Adipocyte (in vitro differentiated cells): ENCODE measurements around the gene TTC33.
"Not testable (repeated sequence)": the region's sequence is repeated elsewhere in the genome, so short reads cannot be mapped to it uniquely, and the experiment has no call there.

ENCODE experiments used
- DNase-seq: peaks from one replicate; pipeline ENCODE4 v3.0.0-alpha.2; 2015; ENCODE audit warnings: low read depth
- H3K27me3 ChIP-seq: replicated peaks from 2 replicates; pipeline ENCODE4 v1.7.0; 2013; ENCODE audit warnings: mild to moderate bottlenecking, low read length, moderate library complexity; ENCODE audit not compliant: control insufficient read depth, insufficient read depth
- H3K36me3 ChIP-seq: 2 replicates; pipeline ENCODE4 v1.7.0; 2013; ENCODE audit warnings: low read length, mild to moderate bottlenecking, moderate library complexity; ENCODE audit not compliant: control insufficient read depth, insufficient read depth, severe bottlenecking
- H3K4me1 ChIP-seq: 2 replicates; pipeline ENCODE4 v1.7.0; 2013; ENCODE audit warnings: mild to moderate bottlenecking, low read length, moderate library complexity; ENCODE audit not compliant: control insufficient read depth, insufficient read depth
- H3K4me3 ChIP-seq: 2 replicates; pipeline ENCODE4 v1.7.0; 2013; ENCODE audit warnings: mild to moderate bottlenecking, low read length, moderate library complexity
- H3K9ac ChIP-seq: 2 replicates; pipeline ENCODE4 v1.7.0; 2013; ENCODE audit warnings: mild to moderate bottlenecking, low read length, moderate library complexity
- H3K9me3 ChIP-seq: 2 replicates; pipeline ENCODE4 v1.7.0; 2013; ENCODE audit warnings: mild to moderate bottlenecking, low read length, moderate library complexity; ENCODE audit not compliant: control insufficient read depth

TTC33 gene

DNA sequence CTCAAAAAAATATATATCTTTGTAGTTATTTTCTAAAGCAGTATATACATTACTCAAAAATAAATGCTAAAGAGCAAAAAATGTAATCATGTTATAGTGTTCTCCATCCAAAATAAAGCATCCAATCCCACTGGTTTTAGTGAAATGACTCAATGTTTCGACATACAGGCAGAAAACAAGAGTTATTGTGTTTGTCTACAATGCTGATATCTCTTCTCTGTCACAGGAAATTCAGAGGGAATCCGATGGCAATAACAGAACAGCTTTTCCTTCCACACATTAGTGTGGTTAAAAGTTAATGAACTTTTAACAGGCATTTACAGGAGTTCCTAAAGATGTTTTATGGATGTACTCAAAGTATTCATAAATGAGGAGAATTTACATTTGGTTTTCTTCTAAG is 12.0 kb downstream of the TTC33 start:
- Histone ChIP-seq H3K27me3 (no peaks in the 10 kb centered on the region), H3K4me3 (no peak overlapping the region), H3K9me3 (no peaks in the 10 kb centered on the region), H3K9ac (no peak overlapping the region), H3K4me1 (no peaks in the 10 kb centered on the region), H3K36me3 (peaks cover 7% of the 10 kb centered on the region)
- DNase-seq = peak; percentile 35

DNA sequence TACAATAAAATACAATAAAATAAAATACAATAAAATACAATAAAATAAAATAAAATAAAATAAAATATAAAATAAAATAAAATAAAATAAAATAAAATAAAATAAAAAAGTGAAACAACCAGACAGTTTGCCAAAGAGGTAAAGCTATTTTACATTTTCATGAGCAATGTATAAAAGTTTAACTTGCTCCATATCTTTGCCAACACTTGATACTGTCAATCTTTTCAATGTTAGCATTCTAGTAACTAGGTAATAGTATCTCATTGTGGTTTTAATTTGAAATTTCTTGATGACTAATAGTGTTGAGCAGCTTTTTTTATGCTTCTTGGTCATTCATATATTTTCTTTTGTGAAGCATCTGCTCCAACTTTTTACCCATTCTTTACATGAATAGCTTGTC is 17.3 kb downstream of the TTC33 start:
- Histone ChIP-seq H3K36me3 (peaks cover 7% of the 10 kb centered on the region), H3K27me3 (no peaks in the 10 kb centered on the region), H3K4me3 (no peak overlapping the region)

DNA sequence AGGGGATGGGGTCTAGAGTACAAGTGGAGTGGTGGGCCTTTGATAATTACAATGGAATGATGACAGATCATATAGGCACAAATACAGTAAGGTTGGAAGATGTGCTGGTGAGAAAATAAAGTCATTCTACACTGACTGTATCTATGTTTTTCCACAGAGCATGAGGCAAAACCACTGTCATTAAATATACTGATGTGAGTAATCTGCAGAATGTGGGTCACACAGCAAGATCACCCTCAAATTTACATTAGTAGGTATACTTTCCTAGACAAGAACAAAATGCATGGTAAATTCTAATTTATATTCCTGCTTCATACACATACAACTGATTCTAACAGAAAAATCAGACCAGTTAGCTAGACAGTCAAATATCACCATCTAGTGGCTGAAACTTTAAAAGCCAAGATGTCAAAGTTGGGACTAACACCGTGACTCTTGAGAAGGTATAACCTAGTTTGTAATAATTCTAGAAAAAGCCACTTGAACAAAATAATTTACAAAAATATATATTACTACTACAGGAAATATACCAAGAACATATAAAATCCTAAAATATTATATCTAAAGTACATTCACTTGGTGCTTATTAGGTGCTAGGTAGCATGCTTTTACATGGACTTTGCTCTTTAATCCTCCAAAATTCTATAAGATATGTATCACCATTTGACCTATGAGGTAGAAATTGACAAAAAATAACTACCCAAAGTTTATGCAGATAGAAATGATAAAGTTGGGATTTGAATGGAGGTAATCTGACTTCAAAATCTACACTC is 19.5 kb downstream of the TTC33 start:
- DNase-seq = peak; percentile 83
- Histone ChIP-seq H3K4me1 (peaks cover 25% of the 10 kb centered on the region), H3K27me3 (no peaks in the 10 kb centered on the region), H3K9ac (no peak overlapping the region), H3K36me3 (peaks cover 7% of the 10 kb centered on the region), H3K4me3 (no peak overlapping the region), H3K9me3 (no peaks in the 10 kb centered on the region)

More for the DNA sequence above, 17.3 kb downstream of the TTC33 start:
- no peak for DNase-seq
- no peak overlapping the region for H3K9ac ChIP-seq
- H3K9me3 ChIP-seq = no peaks in the 10 kb centered on the region
- peaks cover 23% of the 10 kb centered on the region for H3K4me1 ChIP-seq

DNA sequence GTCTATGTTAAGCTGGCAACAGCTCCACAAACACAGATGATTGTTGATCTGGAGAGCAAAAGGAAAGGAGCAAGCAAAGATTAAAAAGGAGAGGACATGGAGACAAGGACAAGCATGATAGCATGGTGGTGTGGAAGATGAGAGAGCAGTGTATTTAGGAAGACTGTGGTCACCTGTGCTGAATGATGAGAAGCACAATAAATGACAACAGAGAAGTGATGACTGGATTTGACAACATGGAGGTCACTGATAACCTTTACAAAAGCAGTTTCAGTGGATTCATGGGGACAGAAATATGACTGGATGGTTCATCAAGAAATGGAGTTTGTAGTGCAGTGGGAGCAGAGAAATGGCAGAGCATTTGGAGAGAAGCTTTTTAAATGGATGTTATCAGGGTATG is 20.2 kb downstream of the TTC33 start:
- H3K9ac ChIP-seq = no peak overlapping the region
- no peak overlapping the region for H3K4me3 ChIP-seq
- H3K27me3 ChIP-seq = no peaks in the 10 kb centered on the region
- H3K4me1 ChIP-seq = peaks cover 25% of the 10 kb centered on the region
- H3K9me3 ChIP-seq = no peaks in the 10 kb centered on the region
- peaks cover 7% of the 10 kb centered on the region for H3K36me3 ChIP-seq
- DNase-seq = no peak

DNA sequence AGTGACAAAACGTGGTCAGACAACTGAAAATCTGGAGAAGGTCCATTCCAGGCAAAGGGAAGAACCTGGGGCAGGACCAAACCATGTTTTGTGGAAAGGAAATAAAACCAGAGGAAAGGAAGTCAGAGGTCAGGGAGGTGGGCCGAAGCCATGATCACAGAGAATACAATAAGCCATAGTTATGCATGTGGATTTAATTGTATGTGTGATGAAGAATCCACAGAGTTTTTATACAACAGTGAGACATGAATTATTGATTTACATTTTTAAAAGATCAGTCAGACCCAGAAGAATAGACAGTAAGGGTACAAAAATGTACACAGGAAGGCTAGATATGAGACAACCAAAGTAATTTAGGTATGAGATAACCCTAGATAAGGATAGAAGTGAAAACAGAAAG is 20.8 kb downstream of the TTC33 start:
- no peaks in the 10 kb centered on the region for H3K27me3 ChIP-seq
- peaks cover 10% of the 10 kb centered on the region for H3K36me3 ChIP-seq
- no peak overlapping the region for H3K9ac ChIP-seq
- peak; percentile 16 for DNase-seq
- peaks cover 25% of the 10 kb centered on the region for H3K4me1 ChIP-seq
- no peak overlapping the region for H3K4me3 ChIP-seq
- no peaks in the 10 kb centered on the region for H3K9me3 ChIP-seq

DNA sequence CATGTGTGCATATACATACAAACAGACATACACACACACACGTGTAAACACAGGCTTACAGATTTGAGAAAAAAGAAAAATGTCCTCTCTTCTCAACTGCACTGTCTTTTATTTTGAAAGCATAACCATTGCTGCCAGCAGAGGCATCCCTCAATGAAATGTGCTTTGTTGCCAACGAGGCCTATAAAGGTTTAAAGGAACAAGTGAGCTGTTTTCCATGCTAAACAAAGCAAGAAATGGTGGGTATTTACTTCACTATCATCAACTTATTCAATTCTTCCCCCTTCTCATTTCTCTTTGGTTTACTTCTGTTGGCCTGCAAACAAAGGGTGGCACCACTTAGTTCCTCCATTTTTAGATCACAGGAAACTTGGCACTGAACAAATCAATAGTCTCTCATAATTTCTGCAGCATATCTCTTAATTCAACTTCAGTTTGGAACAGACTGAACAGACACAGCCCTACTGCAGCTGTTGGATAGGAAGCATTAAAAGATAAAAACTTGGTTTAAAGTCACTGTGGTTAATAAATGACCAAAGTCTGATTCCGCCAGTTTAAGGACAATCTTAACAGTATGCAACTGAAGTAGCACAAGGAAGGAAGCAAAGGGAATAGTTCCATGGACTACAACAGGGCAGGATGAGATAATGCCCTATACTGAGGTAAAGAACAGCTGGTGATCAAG is 21.7 kb downstream of the TTC33 start:
- Histone ChIP-seq H3K4me3 (no peak overlapping the region), H3K27me3 (no peaks in the 10 kb centered on the region), H3K4me1 (peaks cover 25% of the 10 kb centered on the region), H3K9ac (no peak overlapping the region), H3K36me3 (peaks cover 6% of the 10 kb centered on the region), H3K9me3 (no peaks in the 10 kb centered on the region)
- no peak for DNase-seq

DNA sequence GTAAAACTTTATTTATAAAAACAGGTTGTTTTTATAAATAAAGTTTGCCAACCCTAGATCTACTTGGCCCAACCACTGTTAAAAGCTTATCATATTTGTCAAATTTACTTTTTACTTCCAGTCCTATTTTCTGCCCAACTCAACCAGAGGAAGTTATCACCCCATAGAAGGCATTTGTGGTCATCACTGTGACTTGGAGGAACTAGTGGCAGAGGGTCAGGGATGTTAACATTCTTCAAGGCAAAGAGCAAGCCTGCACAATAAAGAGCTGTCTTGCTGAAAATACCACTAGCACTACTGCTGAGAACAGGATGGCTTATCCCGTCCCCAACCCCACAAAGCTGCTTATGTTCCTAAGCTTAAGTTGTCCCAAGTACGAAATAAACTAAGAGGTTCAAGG is 22.3 kb downstream of the TTC33 start:
- H3K4me3 ChIP-seq = no peak overlapping the region
- H3K9ac ChIP-seq = no peak overlapping the region
- H3K4me1 ChIP-seq = peaks cover 25% of the 10 kb centered on the region
- no peaks in the 10 kb centered on the region for H3K9me3 ChIP-seq
- peaks cover 6% of the 10 kb centered on the region for H3K36me3 ChIP-seq
- no peak for DNase-seq
- H3K27me3 ChIP-seq = no peaks in the 10 kb centered on the region

DNA sequence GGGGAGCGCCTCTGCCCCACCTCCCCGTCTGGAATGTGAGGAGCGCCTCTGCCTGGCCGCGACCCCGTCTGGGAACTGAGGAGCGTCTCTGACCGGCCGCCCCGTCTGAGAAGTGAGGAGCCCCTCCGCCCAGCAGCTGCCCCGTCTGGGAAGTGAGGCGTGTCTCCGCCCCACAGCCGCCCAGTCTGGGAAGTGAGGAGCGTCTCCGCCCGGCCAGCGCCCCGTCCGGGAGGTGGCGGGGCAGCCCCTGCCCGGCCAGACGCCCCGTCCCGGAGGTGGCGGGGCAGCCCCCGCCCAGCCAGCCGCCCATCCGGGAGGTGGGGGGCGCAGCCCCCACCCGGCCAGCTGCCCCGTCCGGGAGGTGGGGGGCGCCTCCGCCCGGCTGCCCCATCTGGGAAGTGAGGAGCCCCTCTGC is 33.3 kb downstream of the TTC33 start:
- H3K27me3 ChIP-seq, H3K4me1 ChIP-seq, H3K9ac ChIP-seq, H3K9me3 ChIP-seq, DNase-seq, H3K4me3 ChIP-seq: not testable (repeated sequence)
- H3K36me3 ChIP-seq = peaks cover 13% of the 10 kb centered on the region

DNA sequence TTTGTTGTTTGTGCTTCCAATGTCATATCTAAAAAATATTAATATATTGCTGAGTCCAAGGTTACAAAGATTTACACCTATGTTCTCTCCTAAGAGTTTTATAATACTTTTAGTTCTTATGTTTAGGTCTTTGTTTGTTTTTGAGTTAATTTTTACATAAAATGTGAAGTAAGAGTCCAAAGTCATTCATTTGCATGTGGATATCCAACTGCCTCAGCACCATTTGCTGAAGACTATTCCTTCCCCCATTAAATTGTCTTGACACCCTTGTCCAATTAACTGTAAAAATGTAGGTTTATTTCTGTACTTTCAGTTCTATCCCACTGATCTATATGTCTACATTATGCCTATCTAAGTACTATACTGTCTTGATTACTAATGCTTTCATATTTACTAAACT is 35.7 kb downstream of the TTC33 start:
- H3K4me1 ChIP-seq = peaks cover 21% of the 10 kb centered on the region
- H3K27me3 ChIP-seq = no peaks in the 10 kb centered on the region
- no peak overlapping the region for H3K9ac ChIP-seq
- no peak for DNase-seq
- H3K36me3 ChIP-seq = peaks cover 9% of the 10 kb centered on the region
- no peaks in the 10 kb centered on the region for H3K9me3 ChIP-seq
- no peak overlapping the region for H3K4me3 ChIP-seq

DNA sequence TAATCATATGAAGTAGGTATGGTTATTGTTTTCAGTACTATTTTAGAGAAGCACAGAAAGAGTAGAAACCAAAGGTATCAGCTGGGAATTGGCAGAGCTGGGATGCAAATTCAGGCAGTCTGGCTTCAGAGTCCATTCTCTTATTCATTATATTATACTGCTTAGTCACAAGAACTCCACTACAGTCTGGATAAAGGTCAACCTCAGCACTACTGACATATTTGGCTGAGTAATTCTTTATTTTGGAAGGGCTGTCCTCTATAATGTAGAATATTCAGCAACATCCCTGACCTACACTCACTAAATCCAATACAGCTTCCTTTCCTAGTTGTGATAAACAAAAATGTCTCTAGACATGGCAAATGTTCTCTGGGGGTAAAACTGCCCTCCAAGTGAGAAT is 38.5 kb downstream of the TTC33 start:
- DNase-seq = peak; percentile 61
- Histone ChIP-seq H3K9me3 (no peaks in the 10 kb centered on the region), H3K9ac (peak overlapping the region; percentile 47), H3K27me3 (no peaks in the 10 kb centered on the region), H3K4me1 (peaks cover 27% of the 10 kb centered on the region), H3K4me3 (no peak overlapping the region), H3K36me3 (peaks cover 9% of the 10 kb centered on the region)

DNA sequence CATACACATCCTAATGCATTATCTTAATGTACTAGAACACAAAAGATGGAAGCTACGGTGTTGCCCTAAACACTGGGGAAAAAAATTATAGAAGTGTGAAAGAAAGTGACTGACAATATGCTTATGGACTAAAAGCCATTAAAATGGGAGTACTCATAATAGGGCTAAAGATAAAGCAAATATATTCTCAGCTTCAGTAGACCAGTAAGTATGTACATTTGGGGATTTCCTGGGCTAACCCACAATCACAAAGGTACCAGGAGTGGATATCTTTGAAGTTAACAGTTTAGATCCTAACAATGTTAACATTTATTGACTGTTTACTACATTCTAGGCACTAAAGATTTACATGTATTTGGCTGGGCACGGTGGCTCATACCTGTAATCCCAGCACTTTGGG is 39.2 kb downstream of the TTC33 start:
- no peak for DNase-seq
- peaks cover 28% of the 10 kb centered on the region for H3K4me1 ChIP-seq
- H3K27me3 ChIP-seq = no peaks in the 10 kb centered on the region
- no peaks in the 10 kb centered on the region for H3K9me3 ChIP-seq
- no peak overlapping the region for H3K4me3 ChIP-seq
- H3K9ac ChIP-seq = no peak overlapping the region
- peaks cover 9% of the 10 kb centered on the region for H3K36me3 ChIP-seq
